ENCODE results near the gene PLAC9. TPM values are rescaled to one million over a fixed set of nuclear protein-coding genes. Genes with fewer than 3 reads are reported as not detected.
A peak's percentile ranks its signal among the peaks of the same experiment; 100 is the strongest.

PLAC9 gene
- total RNA-seq, 4 donors from 2014 or later: 21.3 to 59.4 (median 39.6) TPM

DNA sequence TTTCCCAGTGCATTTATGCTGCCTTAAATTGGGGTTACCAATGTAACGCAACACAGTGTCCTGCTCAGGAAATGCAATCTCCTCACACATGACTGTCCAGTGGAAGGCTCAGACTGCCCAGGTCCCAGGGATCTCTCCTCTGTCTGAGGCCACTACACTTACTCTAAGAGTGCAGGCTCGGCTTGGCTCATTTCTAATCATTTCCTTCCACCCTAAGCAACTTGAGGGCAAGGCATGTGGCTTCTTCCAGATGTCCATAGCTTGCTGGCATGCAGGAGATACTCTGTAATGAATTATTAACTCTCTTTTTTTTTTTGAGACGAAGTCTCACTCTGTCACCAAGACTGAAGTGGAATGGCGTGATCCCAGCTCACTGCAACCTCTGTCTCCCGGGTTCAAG, 23.7 kb downstream of the PLAC9 start:
- intact Hi-C loops (cut with DNase I): loop anchor here (5.0 kb wide), 1 partner anchor 51 kb away; the partner anchor contains the start of gene ANXA11
- TF ChIP-seq POLR2AphosphoS5 (IDR thresholded peaks at IDR 0.05): no peak
- no peak for TF ChIP-seq EP300 (IDR thresholded peaks at IDR 0.05)
- no peak for TF ChIP-seq POLR2A (IDR thresholded peaks at IDR 0.05; ENCODE audit: low read depth)
- TF ChIP-seq, protein P1, sequence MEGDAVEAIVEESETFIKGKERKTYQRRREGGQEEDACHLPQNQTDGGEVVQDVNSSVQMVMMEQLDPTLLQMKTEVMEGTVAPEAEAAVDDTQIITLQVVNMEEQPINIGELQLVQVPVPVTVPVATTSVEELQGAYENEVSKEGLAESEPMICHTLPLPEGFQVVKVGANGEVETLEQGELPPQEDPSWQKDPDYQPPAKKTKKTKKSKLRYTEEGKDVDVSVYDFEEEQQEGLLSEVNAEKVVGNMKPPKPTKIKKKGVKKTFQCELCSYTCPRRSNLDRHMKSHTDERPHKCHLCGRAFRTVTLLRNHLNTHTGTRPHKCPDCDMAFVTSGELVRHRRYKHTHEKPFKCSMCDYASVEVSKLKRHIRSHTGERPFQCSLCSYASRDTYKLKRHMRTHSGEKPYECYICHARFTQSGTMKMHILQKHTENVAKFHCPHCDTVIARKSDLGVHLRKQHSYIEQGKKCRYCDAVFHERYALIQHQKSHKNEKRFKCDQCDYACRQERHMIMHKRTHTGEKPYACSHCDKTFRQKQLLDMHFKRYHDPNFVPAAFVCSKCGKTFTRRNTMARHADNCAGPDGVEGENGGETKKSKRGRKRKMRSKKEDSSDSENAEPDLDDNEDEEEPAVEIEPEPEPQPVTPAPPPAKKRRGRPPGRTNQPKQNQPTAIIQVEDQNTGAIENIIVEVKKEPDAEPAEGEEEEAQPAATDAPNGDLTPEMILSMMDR (IDR thresholded peaks at IDR 0.05): no peak

DNA sequence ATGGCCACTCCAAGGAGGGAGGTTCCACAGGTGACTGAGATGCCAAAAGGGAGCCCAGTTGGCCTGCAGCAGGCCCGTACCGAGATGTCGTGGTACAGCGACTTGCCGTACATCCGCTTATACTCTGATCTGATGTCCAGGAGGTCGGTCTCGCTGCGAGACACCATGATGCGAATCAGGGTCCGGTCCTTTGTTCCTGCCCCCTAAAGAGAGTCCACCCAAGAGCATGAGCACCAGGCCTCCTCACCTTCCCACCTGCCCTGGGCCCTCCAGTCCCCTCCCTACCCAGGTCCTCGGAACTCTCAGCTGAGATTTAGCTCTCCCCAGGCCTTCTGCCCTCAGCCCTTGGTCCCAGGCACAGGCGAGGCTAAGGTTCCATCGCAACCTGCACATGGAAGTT, 25.0 kb downstream of the PLAC9 start:
- Histone ChIP-seq H3K4me1 (peaks cover 53 to 82% (median 67%) of the 10 kb centered on the region in 4 donors), H3K36me3 (peaks cover 22 to 89% (median 79%) of the 10 kb centered on the region in 4 donors), H3K4me3 (no peak overlapping the region), H3K9me3 (no peaks in the 10 kb centered on the region), H3K27me3 (no peaks in the 10 kb centered on the region), H3K27ac (replicated peaks in 1 of 4) (peak overlapping the region; percentile 75 to 87 (median 80))
- intact Hi-C loops (cut with DNase I): loop anchor here (5.0 kb wide), 1 partner anchor 50 kb away; the partner anchor contains the start of gene ANXA11
- no peak for DNase-seq (ENCODE audit: extremely low spot score)
- TF ChIP-seq, protein P1 (IDR thresholded peaks at IDR 0.05): no peak
- TF ChIP-seq POLR2AphosphoS5 (IDR thresholded peaks at IDR 0.05): no peak
- no peak for TF ChIP-seq EP300 (IDR thresholded peaks at IDR 0.05)
- no peak for TF ChIP-seq POLR2A (IDR thresholded peaks at IDR 0.05; ENCODE audit: low read depth)
- WGBS: 94% methylated on average over 7 of the region's 14 CpGs

More for the DNA sequence above, 23.7 kb downstream of the PLAC9 start:
- DNase-seq (ENCODE audit: extremely low spot score): no peak
- 95% methylated on average over 5 of the region's 5 CpGs for WGBS
- peaks cover 40 to 68% (median 56%) of the 10 kb centered on the region in 4 donors for H3K4me1 ChIP-seq
- H3K36me3 ChIP-seq: peaks cover 12 to 89% (median 79%) of the 10 kb centered on the region in 4 donors
- H3K9me3 ChIP-seq: no peaks in the 10 kb centered on the region
- H3K27me3 ChIP-seq: no peaks in the 10 kb centered on the region
- peak overlapping the region; percentile 76 to 88 (median 85) for H3K27ac ChIP-seq (replicated peaks in 1 of 4)
- no peak overlapping the region for H3K4me3 ChIP-seq

DNA sequence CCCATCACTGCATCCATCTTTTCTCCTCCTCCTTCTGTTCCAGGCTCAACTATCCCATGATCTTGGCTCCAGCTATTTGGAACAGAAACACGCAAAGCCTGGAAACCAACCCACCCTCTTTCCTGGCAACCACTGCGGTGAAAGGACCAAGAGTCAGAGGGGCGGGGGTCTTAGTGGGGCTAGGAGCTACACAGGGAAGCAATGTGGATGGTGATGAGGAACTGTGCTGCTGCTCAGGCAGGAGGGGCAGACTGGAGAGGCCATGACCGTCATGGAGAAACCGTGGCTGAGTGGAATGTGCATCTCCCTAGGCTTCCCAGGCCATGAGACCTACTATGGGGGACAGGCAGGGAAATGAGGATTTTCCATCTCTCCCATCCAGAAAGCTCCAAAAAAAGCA, 25.6 kb downstream of the PLAC9 start:
- Histone ChIP-seq H3K4me1 (peaks cover 56 to 88% (median 72%) of the 10 kb centered on the region in 4 donors), H3K9me3 (no peaks in the 10 kb centered on the region), H3K4me3 (no peak overlapping the region), H3K36me3 (peaks cover 22 to 89% (median 80%) of the 10 kb centered on the region in 4 donors), H3K27ac (replicated peaks in 1 of 4) (peak overlapping the region; percentile 75 to 87 (median 80)), H3K27me3 (no peaks in the 10 kb centered on the region)
- intact Hi-C loops (cut with DNase I): loop anchor here (5.0 kb wide), 1 partner anchor 49 kb away; the partner anchor contains the start of gene ANXA11
- DNase-seq (ENCODE audit: extremely low spot score): no peak
- 55% methylated on average over 5 of the region's 5 CpGs for WGBS
- TF ChIP-seq POLR2A (IDR thresholded peaks at IDR 0.05; ENCODE audit: low read depth): no peak
- TF ChIP-seq POLR2AphosphoS5 (IDR thresholded peaks at IDR 0.05): no peak
- TF ChIP-seq, protein P1 (IDR thresholded peaks at IDR 0.05): no peak

DNA sequence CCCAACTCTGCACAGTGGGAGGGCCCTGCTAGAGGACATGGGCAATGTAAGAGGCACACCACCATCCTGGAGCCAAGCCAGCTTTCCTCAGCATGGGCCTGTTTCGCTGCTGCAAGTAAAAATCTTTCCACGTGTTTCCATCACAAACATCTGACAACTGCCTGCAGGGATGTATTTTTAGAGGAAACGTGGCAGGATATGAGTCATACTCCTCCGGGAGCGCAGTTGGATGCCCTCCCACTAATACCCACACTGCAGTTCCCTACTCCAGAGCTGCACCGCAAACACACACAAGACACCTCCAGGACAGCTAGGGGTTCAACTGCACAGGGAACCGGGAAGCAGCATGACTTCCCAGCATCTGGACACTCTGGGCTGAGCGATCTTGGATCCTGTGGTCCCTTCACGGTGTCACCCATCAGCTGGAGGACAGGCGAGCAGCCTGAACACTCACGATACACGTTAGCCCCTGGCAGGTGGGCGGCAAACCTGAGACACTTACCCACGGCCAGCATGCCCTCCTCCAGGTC, 26.1 kb downstream of the PLAC9 start:
- Histone ChIP-seq H3K9me3 (no peaks in the 10 kb centered on the region), H3K27me3 (no peaks in the 10 kb centered on the region), H3K4me3 (no peak overlapping the region), H3K27ac (replicated peaks in 1 of 4) (peak overlapping the region; percentile 75 to 87 (median 80)), H3K4me1 (peaks cover 61 to 93% (median 77%) of the 10 kb centered on the region in 4 donors), H3K36me3 (peaks cover 22 to 89% (median 80%) of the 10 kb centered on the region in 4 donors)
- peak; percentile 96 for DNase-seq (ENCODE audit: extremely low spot score)
- intact Hi-C loops (cut with DNase I): loop anchor here (5.0 kb wide), 1 partner anchor 49 kb away; the partner anchor contains the start of gene ANXA11
- TF ChIP-seq, protein P1 (IDR thresholded peaks at IDR 0.05): peak in 1 of 3 experiments; percentile 6
- TF ChIP-seq EP300 (IDR thresholded peaks at IDR 0.05) (peak; percentile 43), POLR2A (IDR thresholded peaks at IDR 0.05; ENCODE audit: low read depth) (no peak), POLR2AphosphoS5 (IDR thresholded peaks at IDR 0.05) (peak; percentile 82 to 88)
- 29% methylated on average over 12 of the region's 14 CpGs for WGBS

All from esophagus muscularis mucosa (tissue), 4 donors.